H54 (cell line): ENCODE results near the gene CCL21.

ENCODE experiments used
- DNase-seq: peaks from one replicate; pipeline ENCODE4 v3.0.0; 2011; ENCODE audit warnings: low spot score, mixed read lengths; ENCODE audit not compliant: insufficient read length
- FAIRE-seq: peaks from 3 replicates; lab custom pipeline; 2011; peaks lifted over from hg19 to GRCh38; lab: Jason Lieb, UNC
- POLR2A ChIP-seq: IDR thresholded peaks from 2 replicates; pipeline ENCODE4 v1.6.1; 2011; ENCODE audit warnings: low read depth, mild to moderate bottlenecking, low read length

Gene CCL21

DNA sequence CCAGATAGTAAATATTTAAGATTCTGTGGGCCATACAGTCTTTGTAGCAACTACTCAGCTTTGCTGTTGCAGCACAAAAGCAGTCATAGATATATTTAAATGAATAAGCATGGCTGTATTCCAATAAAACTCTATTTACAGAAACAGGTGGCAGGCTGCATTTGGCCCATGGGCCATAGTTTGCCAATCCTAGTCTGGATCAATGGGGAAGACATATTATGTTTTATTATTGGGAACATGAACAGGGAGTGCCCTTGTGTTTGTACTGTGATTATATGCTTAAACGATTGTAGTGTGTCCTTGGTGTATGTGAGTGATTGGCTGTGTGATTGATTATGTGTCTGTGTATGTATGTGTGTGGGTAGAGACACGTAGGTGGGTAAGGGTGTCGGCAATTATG is 35.5 kb downstream of the CCL21 start:
- TF ChIP-seq POLR2A, result no peak
- DNase-seq (no peak), FAIRE-seq (no peak)

DNA sequence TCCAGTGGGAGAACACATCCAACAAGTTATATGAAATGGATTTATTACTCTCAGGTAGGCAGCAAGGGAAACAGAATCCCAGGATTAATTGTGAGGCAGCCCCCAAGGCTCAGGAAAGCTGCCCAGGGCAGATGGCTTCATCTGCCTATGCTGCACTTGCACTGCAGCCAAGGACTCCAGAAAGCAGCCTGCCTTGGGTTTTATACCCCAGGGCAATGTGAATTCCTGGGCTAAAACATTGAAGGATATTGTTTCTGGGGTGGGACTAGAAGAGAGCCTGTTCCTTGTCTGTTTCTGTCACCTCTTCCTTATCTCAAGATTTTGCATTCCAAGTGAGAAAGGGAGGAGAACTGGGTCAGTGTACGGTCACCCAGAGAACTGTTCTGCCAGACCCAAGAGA is 38.6 kb downstream of the CCL21 start:
- FAIRE-seq, result no peak
- TF ChIP-seq POLR2A, result no peak
- no peak for DNase-seq

DNA sequence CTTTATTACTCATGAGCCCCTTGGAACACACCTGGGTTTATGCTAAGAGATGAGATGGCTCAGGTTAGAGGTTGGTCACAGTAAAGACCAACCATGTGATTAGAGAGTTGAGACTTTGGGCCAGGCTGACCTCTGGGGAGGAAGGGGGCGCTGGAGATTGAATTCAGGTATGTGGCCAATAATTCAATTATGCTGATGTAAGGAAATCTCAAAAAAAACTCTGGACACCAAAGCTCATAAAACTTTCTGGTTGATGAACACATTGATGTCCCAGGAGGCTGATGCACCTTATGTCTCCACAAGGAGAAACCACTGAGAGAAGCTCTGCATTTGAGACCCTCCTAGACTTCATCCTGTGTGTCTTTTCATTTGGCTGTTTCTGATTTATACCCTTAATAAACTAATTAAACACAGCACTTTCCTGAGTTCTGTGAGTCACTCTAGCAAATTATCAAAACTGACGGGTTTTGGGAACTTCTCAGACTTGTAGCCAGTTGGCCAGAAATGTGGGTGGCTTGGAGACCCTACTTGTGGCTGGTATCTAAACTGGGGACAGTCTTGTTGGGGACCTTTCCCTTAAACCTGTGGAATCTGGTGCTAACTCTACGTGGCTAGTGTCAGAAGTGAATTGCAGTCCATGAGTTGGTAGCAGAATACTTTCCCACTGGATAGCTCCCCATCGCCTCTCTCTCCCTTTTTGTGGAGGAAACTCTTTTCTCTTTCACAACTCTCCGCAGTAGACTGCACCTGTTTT is 40.0 kb downstream of the CCL21 start:
- DNase-seq (no peak), FAIRE-seq (no peak)
- TF ChIP-seq POLR2A, result no peak

DNA sequence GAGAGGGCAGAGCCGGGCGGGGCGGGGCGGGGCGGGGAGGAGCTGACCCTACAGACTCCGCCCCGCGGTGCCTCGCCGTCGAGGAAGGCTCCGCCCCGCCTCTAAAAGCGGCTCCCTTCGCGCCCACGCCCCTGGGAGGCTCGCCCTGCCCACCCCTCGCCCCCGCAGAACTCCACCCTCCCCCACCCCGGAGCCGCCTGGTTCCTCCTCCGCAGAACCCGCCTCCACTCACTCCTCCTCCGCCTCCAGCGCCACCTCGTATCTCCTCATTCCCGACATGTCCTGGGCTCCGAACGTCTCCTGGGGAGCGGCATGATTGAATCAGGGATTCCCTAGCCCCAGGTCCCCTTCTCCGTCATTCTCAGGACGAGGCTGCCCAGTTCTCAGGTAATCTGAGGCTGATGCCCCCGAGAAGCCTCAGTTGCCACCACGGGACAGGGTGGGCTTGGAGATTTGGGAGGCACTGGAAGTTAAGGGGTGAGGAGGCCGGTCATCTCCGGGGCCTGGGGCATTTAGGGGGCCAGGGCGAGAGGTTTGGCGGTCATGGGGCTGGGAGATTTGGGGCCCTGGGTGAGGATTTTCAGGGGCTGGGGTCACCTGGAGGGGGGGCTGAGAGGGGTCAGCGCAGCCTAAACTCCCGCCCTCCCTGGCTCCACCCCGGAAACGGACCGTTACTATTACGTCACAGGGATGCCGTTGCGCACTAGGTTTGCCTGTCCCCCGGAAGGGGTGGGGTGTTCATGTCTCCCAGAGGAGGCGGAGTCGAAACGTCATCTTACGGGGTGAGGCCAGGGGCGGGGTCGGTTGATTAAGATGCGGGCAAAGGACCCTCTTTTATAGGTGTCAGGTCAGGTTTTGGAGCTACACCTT is 44.3 kb downstream of the CCL21 start:
- DNase-seq (peak; percentile 77), FAIRE-seq (peak; percentile 80)
- TF ChIP-seq POLR2A, result peak; percentile 74

DNA sequence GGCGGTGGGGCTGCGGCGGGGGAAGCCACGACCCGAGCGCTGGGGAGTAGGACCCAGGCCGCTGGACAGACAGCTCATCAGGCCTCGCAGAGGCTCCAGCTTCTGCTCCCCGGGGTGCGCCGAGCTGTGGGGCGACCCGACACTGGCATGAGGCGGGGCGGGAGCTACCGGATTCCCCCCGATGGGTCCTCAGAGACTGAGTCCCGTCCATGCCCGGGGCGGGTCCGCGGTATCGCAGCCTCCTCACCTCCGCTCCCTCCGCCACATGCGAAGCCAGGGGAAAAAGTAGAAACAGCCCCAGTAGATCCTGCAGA is 44.9 kb downstream of the CCL21 start:
- FAIRE-seq, result no peak
- no peak for TF ChIP-seq POLR2A
- DNase-seq, result no peak

DNA sequence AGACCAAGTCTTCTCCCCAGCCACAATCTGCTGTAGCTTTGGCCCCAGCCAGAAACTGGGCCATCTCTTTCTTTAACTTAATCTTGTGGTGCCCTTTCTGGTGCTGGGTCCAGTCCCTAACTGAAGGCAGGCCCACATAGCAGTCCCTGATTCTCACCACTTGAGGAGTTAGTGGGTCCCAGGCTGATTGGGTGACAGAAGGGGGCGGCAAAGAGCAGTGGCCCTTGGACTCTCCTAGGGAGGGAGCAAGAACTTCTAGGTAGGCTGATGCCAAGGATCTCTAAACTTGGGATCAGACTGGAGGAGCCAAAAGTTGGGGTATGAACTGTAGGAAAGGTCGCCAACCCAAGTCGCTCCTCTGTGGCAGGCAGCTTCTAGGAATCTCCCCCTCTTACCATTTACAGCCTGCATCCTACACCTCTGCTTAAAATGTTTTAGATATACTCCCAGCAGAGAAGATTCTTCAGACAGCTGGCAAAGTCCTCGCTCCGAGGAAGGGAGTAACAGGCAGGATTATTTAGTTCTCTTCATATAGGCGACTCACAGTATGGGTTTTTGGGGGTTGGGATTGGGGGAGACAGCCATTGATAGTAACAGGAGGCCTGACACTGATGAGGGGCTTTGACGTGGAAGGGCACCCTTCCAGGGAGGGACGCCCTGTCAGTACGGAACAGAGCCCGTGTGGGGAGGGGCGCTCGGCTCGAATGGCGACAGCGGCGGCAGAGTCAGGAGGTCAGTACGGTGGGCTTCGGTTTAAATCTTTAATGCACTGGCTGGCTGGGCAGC is 45.5 kb downstream of the CCL21 start:
- FAIRE-seq, result no peak
- DNase-seq, result peak; percentile 45
- no peak for TF ChIP-seq POLR2A

DNA sequence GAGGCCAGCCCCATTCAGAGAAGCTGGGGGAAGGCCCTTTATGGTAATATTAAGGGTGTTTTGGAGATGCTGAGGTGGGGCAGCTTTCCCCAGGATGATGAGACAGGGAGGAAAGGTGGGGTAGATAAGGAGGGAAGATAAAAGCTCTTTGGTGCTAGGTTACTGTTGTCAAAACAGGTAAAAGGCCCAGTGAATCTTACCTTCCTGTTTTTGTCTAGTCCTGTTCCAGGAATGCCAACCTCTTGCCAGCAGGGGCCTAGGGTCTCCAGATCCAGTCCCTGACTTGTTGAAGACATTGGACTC is 46.7 kb downstream of the CCL21 start:
- no peak for FAIRE-seq
- no peak for TF ChIP-seq POLR2A
- DNase-seq, result no peak

DNA sequence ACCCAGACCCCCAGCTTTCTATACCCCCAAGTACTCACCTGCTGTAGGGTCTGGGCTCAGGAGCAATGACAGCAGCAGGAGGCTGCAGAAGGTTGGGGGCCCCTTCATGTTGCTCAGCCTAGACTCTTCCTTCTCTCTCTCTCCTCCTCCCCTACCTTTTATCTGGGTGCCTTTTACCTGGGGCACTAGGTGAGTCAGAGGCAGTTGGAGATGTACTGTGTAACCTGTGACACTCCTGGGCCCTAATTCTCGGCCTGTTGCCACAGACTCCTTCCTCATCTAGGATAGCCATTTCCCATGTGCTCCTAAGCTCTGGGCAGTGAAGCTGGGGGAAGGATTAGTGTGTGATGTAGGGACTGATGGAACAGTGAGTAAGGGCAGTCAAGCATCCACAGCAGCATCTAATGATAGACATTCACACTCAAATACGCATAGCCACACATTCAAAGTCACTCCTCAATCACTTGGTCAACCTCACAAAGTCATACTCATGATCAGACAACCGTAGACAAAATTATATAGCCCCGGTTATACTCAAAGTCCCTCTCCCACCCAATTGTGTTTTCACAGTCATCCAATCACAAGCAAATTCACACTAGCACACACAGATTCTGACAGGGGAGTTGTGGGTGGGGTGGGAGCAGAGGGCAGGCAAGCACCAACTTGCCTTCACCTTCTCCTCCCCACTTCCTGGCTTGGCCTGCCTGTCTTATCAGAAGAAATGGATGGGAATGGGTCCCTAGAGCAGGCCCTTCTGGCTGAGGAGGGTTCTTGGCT is 47.2 kb downstream of the CCL21 start, which contains the start of gene CCL27:
TSS of gene CCL27 (minus strand) at position 132 of the 777 bp plus-strand sequence. CDS start at position 108, 24 bp downstream.
- no peak for TF ChIP-seq POLR2A
- FAIRE-seq (no peak), DNase-seq (no peak)

DNA sequence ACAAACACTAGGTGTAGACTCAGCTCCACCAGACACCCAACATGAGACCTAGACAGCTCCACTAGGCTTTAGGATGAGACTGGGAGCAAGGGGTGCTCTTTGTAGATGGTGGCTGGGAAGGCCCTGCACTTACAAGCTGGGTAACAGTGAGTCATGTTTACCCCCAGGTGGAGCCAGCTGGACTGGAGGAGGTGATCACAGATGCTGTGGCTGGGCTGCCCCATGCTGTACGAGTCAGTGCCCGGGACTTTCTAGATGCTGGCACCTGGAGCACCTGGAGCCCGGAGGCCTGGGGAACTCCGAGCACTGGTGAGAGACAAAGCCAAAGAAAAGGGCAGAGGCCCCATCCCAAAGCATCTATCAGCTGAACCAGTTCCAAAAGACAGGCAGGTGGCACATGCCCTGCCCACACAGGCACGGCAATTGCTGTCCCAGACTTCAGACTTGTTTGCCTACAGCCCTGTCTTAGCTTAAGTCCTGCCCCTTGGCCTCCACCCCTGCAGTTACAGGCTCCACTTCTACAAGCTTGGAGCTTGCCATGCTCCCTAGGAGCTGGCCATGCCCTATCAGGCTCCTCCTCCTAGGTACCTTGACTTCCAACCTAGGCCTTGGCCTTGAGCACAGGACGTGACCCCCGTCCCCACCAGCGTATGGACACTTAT is 50.2 kb downstream of the CCL21 start:
- FAIRE-seq (no peak), DNase-seq (no peak)
- TF ChIP-seq POLR2A, result no peak
